ENCODE measurements around the gene DAAM1.
A peak's percentile ranks its signal among the peaks of the same experiment; 100 is the strongest.

The DAAM1 gene

DNA sequence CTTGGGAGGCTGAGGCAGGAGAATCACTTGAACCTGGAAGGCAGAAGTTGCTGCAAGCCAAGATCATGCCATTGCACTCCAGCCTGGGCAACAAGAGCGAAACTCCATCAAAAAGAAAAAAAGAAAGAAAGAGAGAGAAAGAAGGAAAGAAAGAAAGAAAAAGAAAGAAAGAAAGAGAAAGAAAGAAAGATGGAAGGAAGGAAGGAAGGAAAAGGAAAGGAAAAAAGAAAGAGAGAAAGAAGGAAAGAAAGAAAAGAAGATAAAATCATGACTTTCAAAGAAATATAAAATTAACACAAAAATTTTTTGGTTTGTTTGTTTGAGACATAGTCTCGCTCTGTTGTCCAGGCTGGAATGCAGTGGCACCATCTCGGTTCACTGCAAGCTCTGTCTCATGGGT, 22.2 kb upstream of the DAAM1 start:
- Histone ChIP-seq H3K4me3 (ENCODE audit: low read length) (no peak overlapping the region), H3K9ac (ENCODE audit: low read length) (no peak overlapping the region), H3K27me3 (ENCODE audit: control insufficient read depth, insufficient read depth, low read length) (no peaks in the 10 kb centered on the region), H3K4me1 (ENCODE audit: control insufficient read depth, insufficient read depth, low read length) (no peaks in the 10 kb centered on the region), H3K27ac (ENCODE audit: low read depth, low read length) (no peak overlapping the region), H3K36me3 (ENCODE audit: control insufficient read depth, insufficient read depth, low read length) (no peaks in the 10 kb centered on the region)

DNA sequence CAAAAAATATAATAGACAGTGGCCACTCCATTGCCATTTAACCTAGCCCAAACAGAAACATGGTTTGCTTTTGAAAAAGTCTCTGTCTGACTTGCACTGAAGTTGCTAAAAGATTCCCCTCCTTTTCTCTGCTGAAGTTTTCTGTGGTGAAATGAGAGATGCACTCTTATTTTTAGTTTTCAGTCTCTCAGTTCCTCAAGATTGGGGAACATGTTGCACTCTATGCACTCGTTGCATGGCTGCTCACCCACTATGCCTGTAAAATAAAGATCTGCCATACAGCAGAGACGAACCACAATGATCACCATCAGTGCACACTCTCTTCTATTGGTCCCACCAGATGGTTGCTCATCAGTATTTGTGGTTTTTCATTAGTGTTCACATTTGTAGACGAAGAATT, 13.1 kb upstream of the DAAM1 start:
- Histone ChIP-seq H3K4me1 (ENCODE audit: control insufficient read depth, insufficient read depth, low read length) (peaks cover 6% of the 10 kb centered on the region), H3K27me3 (ENCODE audit: control insufficient read depth, insufficient read depth, low read length) (no peaks in the 10 kb centered on the region), H3K9ac (ENCODE audit: low read length) (no peak overlapping the region), H3K4me3 (ENCODE audit: low read length) (no peak overlapping the region), H3K27ac (ENCODE audit: low read depth, low read length) (no peak overlapping the region), H3K36me3 (ENCODE audit: control insufficient read depth, insufficient read depth, low read length) (no peaks in the 10 kb centered on the region)

DNA sequence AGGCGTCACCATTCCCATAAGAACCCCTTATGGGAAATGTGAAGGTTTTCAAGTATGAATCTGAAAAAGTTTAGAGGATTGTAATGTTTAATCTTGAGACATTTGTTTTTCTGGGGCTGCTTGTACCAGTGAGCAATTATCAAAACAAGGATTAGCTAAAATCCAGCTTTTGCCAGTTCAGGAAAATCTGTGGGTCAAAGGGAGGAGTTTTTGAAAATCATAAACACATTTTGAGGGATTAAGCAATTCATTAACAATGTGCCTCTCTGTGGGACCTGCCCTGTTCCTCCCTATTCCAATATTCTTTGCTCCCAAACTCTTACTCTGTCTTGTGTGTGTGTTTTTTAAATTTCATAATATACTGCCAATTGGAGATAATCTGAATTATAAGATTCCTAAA, 11.7 kb upstream of the DAAM1 start:
- no peak overlapping the region for H3K27ac ChIP-seq (ENCODE audit: low read depth, low read length)
- no peak overlapping the region for H3K4me3 ChIP-seq (ENCODE audit: low read length)
- peaks cover 6% of the 10 kb centered on the region for H3K4me1 ChIP-seq (ENCODE audit: control insufficient read depth, insufficient read depth, low read length)

DNA sequence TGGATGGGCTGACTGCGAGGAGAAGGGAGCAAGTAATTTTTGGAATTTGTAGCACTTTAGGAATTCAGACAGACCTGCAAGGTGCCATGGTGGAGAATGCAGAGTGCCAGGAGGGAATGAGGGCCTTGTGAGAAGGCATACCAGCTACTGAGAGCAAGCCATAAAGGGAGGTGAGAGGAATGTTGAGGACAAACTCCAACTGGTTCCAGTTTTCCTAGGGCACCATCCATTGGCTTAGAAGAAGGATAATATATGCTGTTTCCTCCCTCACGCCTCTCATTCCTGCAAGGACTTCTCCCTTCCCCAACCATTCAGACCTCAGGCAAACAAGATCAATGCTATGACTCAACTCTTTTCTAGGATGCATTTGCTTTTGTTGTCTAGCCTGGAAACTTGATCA, 11.2 kb upstream of the DAAM1 start:
- Histone ChIP-seq H3K27ac (ENCODE audit: low read depth, low read length) (no peak overlapping the region), H3K36me3 (ENCODE audit: control insufficient read depth, insufficient read depth, low read length) (no peaks in the 10 kb centered on the region), H3K4me3 (ENCODE audit: low read length) (no peak overlapping the region), H3K4me1 (ENCODE audit: control insufficient read depth, insufficient read depth, low read length) (peaks cover 6% of the 10 kb centered on the region), H3K9ac (ENCODE audit: low read length) (no peak overlapping the region), H3K27me3 (ENCODE audit: control insufficient read depth, insufficient read depth, low read length) (no peaks in the 10 kb centered on the region)

More for the DNA sequence above, 11.7 kb upstream of the DAAM1 start:
- Histone ChIP-seq H3K36me3 (ENCODE audit: control insufficient read depth, insufficient read depth, low read length) (no peaks in the 10 kb centered on the region), H3K9ac (ENCODE audit: low read length) (no peak overlapping the region), H3K27me3 (ENCODE audit: control insufficient read depth, insufficient read depth, low read length) (no peaks in the 10 kb centered on the region)

DNA sequence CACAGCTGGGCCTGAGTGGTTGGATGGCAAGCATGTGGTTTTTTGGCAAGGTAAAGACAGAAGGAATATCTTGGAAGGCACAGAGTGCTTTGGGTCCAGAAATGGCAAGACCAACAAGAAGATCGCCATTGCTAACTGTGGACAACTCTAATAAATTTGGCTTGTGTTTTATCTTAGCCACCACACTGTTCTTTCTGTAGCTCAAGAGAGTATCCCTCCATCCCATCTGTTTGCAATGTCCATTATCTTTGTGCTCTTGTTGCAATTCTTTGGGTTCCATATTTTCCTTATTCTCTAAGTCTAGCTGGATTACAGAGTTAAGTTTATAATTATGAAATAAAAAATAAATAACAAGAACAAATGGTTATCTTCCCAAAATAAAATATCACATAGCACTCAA, 6.7 kb upstream of the DAAM1 start:
- Histone ChIP-seq H3K9ac (ENCODE audit: low read length) (no peak overlapping the region), H3K36me3 (ENCODE audit: control insufficient read depth, insufficient read depth, low read length) (no peaks in the 10 kb centered on the region), H3K4me3 (ENCODE audit: low read length) (no peak overlapping the region), H3K27me3 (ENCODE audit: control insufficient read depth, insufficient read depth, low read length) (no peaks in the 10 kb centered on the region), H3K27ac (ENCODE audit: low read depth, low read length) (no peak overlapping the region), H3K4me1 (ENCODE audit: control insufficient read depth, insufficient read depth, low read length) (peaks cover 6% of the 10 kb centered on the region)

DNA sequence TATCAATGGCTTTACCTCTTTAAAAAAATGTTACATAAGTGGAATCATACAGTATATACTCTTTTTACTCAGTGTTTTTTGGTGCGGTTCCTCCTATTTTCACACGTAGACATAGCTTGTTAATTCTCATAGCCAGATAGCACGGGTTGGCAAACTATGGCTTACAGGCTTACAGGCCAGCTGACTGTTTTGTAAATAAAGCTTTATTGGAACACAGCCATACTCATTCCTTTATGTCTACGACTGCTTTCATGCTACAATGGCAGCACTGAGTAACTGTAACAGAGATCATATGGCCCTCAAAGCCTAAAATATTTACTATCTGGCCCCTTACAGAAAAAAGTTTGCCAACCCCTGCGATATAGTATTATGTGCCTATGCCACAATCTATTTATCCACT, 5.8 kb upstream of the DAAM1 start:
- Histone ChIP-seq H3K27me3 (ENCODE audit: control insufficient read depth, insufficient read depth, low read length) (no peaks in the 10 kb centered on the region), H3K27ac (ENCODE audit: low read depth, low read length) (no peak overlapping the region), H3K4me3 (ENCODE audit: low read length) (no peak overlapping the region), H3K4me1 (ENCODE audit: control insufficient read depth, insufficient read depth, low read length) (peaks cover 6% of the 10 kb centered on the region), H3K9ac (ENCODE audit: low read length) (no peak overlapping the region), H3K36me3 (ENCODE audit: control insufficient read depth, insufficient read depth, low read length) (no peaks in the 10 kb centered on the region)

DNA sequence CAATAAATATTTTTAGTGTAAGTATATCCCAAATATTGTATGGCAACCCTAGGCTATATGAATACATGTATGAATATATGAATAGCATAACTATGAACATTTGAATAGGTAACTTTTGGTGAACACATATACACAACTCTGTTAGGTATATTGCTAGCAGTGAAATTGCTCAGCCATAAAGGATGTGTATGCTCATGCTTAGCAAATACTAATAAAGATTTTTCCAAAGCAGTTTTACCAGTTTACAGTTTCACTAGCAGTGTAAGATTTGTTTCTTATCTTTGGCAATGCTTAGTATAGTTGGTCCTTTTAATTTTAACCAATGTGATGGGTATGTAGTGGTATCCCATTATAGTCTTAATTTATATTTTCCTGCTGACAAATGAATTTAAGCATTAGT, 5.3 kb upstream of the DAAM1 start:
- no peaks in the 10 kb centered on the region for H3K27me3 ChIP-seq (ENCODE audit: control insufficient read depth, insufficient read depth, low read length)
- no peak overlapping the region for H3K9ac ChIP-seq (ENCODE audit: low read length)
- H3K36me3 ChIP-seq (ENCODE audit: control insufficient read depth, insufficient read depth, low read length) = no peaks in the 10 kb centered on the region
- H3K4me3 ChIP-seq (ENCODE audit: low read length) = no peak overlapping the region
- H3K27ac ChIP-seq (ENCODE audit: low read depth, low read length) = no peak overlapping the region
- H3K4me1 ChIP-seq (ENCODE audit: control insufficient read depth, insufficient read depth, low read length) = peaks cover 6% of the 10 kb centered on the region

DNA sequence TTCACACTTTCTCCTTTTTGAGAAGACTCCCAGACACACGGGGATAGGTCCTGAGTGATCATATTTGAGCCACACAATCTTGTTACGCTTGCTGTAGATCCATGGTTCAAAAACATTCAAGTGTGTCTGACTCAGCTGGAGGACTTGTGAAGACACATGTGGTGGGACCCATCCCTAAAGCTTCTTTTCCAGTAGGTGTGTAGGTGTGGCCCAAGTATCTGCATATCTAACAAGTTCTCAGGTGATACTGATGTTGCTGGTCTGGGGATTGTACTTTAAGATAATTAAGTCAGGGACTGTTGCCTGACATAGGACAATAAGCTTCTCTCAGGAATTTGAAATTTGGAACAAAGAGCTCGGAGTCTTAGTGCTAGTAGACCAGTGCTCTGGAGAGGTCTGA, 4.1 kb upstream of the DAAM1 start:
- Histone ChIP-seq H3K36me3 (ENCODE audit: control insufficient read depth, insufficient read depth, low read length) (no peaks in the 10 kb centered on the region), H3K27me3 (ENCODE audit: control insufficient read depth, insufficient read depth, low read length) (no peaks in the 10 kb centered on the region), H3K4me1 (ENCODE audit: control insufficient read depth, insufficient read depth, low read length) (peaks cover 5% of the 10 kb centered on the region), H3K27ac (ENCODE audit: low read depth, low read length) (no peak overlapping the region), H3K4me3 (ENCODE audit: low read length) (no peak overlapping the region), H3K9ac (ENCODE audit: low read length) (no peak overlapping the region)

DNA sequence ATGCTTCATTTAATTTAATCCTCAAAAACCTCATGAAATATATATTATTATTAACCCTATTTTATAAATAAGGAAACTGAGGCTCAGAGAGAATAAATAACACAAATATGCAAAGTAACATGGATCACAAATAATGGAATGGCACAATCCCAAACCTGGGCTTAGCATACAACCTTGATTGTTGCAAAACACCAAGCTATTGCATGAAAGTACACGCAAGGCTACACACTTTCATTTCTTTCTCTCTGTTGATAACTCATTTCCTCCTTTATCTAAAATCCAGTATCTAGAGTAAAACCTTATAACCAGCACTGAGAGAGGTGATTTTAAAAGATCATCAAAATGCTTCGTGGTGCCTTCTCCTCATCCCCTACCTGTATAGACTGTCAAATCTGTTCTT, 2.8 kb upstream of the DAAM1 start:
- Histone ChIP-seq H3K4me3 (ENCODE audit: low read length) (no peak overlapping the region), H3K27ac (ENCODE audit: low read depth, low read length) (no peak overlapping the region), H3K36me3 (ENCODE audit: control insufficient read depth, insufficient read depth, low read length) (no peaks in the 10 kb centered on the region), H3K27me3 (ENCODE audit: control insufficient read depth, insufficient read depth, low read length) (no peaks in the 10 kb centered on the region), H3K9ac (ENCODE audit: low read length) (no peak overlapping the region), H3K4me1 (ENCODE audit: control insufficient read depth, insufficient read depth, low read length) (peaks cover 3% of the 10 kb centered on the region)

DNA sequence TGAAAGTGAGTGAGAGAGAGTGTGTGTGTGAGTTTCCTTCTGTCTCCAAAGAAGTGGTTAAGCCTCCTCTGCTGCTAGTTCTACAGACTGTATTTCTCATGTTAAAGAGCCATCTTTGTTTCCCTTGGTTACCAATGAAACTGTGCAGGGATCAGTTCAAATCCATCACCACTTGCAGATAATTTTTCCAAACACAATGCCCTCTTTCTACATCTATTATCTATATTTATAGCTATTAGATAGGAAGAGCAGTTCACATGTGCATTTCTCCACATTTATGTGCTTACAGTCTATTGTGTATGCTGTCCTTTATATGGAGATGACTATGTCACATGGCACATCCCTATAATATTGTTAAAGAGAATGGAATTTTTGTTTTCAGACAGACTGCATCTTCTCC, 2.2 kb upstream of the DAAM1 start:
- Histone ChIP-seq H3K27ac (ENCODE audit: low read depth, low read length) (no peak overlapping the region), H3K4me1 (ENCODE audit: control insufficient read depth, insufficient read depth, low read length) (peaks cover 6% of the 10 kb centered on the region), H3K4me3 (ENCODE audit: low read length) (no peak overlapping the region), H3K36me3 (ENCODE audit: control insufficient read depth, insufficient read depth, low read length) (no peaks in the 10 kb centered on the region), H3K27me3 (ENCODE audit: control insufficient read depth, insufficient read depth, low read length) (no peaks in the 10 kb centered on the region), H3K9ac (ENCODE audit: low read length) (no peak overlapping the region)

DNA sequence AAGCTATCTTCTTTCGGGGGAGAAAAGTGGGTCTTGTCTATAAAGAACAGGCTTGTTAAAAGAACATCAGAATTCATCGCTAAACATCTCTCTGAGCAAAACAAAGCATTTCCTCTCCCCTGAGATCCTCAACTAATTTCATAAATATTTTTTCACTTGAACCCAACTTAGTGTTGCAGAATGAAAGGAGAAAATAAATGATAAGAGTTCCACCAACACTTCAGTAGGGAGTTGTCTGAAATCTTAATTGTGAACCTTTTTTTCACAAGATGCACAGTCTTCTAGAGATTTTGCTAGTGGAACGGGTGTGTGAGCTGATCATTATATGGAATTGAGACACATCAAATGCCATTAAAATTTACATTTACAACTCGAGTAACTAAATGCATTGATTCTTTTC, 1.3 kb upstream of the DAAM1 start:
- Histone ChIP-seq H3K27ac (ENCODE audit: low read depth, low read length) (no peak overlapping the region), H3K27me3 (ENCODE audit: control insufficient read depth, insufficient read depth, low read length) (no peaks in the 10 kb centered on the region), H3K9ac (ENCODE audit: low read length) (no peak overlapping the region), H3K36me3 (ENCODE audit: control insufficient read depth, insufficient read depth, low read length) (no peaks in the 10 kb centered on the region), H3K4me1 (ENCODE audit: control insufficient read depth, insufficient read depth, low read length) (peaks cover 8% of the 10 kb centered on the region), H3K4me3 (ENCODE audit: low read length) (no peak overlapping the region)

DNA sequence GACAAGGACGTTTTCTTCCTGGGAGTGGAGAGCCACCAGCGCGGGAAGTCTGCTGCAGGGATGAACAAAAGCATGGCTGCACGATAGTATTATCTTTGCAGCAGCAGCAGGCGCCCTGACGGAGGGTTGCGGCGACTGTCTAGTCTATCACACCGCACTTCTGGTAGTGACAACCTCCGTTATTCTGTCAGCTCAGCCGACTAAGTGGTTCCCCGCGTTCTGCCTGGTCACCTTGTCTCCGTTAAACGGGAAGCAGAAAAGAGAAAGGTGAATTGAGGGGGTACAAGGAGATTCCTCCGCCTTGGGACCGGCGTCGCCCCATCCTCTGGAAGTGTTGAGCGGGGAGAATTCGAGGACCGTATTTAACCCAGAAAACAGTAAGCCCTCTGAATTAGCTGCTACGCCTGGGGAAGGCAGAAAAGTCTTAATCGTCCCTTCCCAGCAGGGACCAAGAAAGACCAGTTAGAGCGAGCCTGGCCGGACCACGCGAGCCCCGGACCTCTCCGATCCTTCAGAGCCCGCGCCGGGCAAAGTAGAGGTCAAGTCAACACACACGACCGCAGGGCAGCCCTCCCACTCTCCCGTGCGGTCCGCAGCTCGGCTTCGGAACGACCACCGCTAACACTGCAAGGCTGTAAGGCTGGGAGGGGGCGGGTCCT, 536 bp upstream of the DAAM1 start:
- Histone ChIP-seq H3K9ac (ENCODE audit: low read length) (peak overlapping the region; percentile 74), H3K4me3 (ENCODE audit: low read length) (peak overlapping the region; percentile 97), H3K36me3 (ENCODE audit: control insufficient read depth, insufficient read depth, low read length) (no peaks in the 10 kb centered on the region), H3K27ac (ENCODE audit: low read depth, low read length) (peak overlapping the region; percentile 88), H3K27me3 (ENCODE audit: control insufficient read depth, insufficient read depth, low read length) (no peaks in the 10 kb centered on the region), H3K4me1 (ENCODE audit: control insufficient read depth, insufficient read depth, low read length) (peaks cover 12% of the 10 kb centered on the region)

DNA sequence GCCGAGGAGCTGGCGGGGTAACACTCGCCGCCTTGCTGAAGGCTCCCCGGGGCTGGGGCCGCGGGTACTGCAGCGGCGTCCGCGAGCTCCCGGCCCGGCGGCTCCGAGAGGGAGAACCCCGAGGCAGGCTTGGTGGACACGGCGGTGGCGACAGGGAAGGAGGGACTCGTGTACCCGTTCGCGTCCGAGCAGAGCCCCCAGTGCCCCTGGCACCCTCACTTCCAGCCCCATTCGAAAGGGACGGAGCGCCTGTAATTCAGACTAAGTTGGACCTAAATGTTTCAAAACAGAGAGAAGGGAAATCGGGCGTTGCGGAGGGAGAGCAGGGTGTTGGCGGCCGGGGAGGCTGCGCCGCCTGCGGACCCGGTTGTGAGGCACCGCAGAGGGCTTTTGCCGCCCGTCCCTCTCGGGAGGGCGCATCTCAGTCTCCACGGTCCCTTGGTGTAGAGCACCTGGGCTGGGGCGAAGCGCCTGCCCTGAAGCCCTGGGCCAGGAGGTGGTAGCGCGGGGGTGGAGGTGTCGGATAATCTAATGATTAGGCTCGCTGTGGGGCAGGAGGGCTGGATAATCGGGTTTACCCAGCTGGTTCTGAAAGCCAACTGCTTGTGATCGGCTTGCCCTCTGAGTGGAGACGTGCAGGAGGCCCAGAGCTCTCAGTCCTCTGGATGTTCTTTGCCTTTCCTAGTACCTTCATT, 771 bp downstream of the DAAM1 start:
- Histone ChIP-seq H3K27ac (ENCODE audit: low read depth, low read length) (peak overlapping the region; percentile 88), H3K27me3 (ENCODE audit: control insufficient read depth, insufficient read depth, low read length) (no peaks in the 10 kb centered on the region), H3K4me1 (ENCODE audit: control insufficient read depth, insufficient read depth, low read length) (peaks cover 20% of the 10 kb centered on the region), H3K36me3 (ENCODE audit: control insufficient read depth, insufficient read depth, low read length) (no peaks in the 10 kb centered on the region), H3K4me3 (ENCODE audit: low read length) (peak overlapping the region; percentile 84), H3K9ac (ENCODE audit: low read length) (peak overlapping the region; percentile 82)
